GM18873 (cell line): ENCODE results near the gene FAM204A.

Experiments used
- ATAC-seq: cut with Tn5 transposase; IDR thresholded peaks from one replicate; pipeline ENCODE4 v1.9.1; 2021; ENCODE audit warnings: mild to moderate bottlenecking, moderate library complexity, moderate number of reproducible peaks; ENCODE audit not compliant: unreplicated experiment, low FRiP score

The FAM204A gene

DNA sequence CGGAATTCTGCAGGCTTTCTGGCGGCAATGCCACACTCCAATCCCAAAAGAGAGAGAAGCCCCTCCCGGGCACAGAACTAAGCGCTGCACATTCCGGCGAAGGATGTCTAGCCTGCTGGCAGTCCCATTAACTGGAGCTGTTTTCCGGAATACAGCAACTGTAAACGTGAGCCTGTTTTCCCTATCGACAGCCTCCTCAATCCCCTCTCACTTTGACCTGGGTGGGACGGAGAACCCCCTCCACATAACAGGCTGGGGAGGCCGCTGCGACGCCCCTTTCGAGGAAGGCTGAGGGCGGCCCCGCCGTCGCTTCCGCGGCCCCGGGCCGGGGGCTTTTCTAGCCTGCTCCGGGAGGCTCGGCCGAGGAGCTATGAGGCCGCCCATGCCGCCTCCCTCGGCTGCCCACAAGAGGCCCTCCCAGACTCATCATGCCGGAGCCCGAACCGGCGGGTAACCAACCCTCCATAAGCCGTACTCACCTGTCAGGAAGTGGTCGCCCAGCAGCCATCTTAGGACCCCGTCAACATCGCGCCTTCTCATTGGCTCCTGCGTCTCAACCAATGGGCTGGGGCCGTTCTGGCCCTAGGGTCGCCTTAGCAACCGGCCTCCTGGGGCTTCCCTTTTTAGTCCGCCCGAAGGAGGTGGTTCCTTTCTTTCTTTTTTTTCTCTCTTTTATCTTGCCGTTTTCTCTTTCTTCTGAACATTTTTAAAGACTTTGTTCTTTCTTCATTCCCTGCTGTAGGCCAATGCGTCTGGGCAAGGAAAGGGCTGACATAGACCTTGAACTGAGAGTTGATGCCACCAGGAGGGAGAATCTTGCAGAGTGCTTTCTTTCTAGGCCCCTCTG lies at the start of gene FAM204A:
Gene FAM204A (minus strand): TSS at position 534 of the 847 bp plus-strand sequence. CDS start 5,909 bp downstream, outside the sequence.
- ATAC-seq: peak; percentile 100

DNA sequence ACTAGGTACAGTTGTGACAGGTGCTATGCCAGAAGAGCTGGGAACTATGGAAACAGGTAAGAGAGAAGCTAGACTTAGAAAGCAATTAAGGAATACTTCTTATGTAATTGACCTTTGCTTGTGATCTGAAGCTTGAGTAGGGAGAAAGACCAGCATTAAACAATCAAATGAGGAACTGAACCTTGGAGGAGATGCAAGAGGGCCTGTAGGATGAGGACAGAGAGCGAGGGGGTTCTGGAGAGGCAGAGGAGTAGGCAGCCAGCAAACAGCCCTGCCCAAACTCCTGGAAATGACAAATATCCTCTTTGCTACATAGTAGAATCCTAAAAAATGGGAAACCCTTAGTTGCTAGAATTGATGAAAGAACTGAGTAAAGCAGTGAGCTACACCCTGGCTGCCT lies 41.6 kb upstream of the FAM204A start:
- ATAC-seq: no peak

GRCh38 chr10:118383063-118383689 lies 41.1 kb upstream of the FAM204A start:
- no peak for ATAC-seq

DNA sequence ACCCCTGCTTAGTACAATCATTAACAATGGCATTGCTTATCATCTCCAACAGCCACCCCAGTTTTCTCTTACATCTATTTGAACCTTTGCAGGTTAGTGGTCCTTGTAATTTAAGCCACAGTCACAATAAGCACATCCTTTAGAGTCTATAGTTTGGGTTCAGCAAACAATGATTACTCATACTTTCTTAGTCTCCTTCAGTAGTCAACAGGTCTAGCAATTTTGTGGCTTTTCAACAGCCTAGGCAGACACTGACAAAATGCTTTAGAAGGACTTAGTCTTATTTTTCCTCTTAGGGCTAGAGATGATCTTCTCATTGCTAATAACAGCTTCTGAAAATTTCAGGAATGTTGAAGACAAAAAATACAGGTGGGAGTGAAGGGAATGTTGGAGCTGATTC lies 32.3 kb upstream of the FAM204A start:
- no peak for ATAC-seq

- no peak for ATAC-seq
These were observed 31.7 kb upstream of the FAM204A start for GRCh38 chr10:118373786-118374185.

GRCh38 chr10:118370499-118370898 lies 28.4 kb upstream of the FAM204A start:
- no peak for ATAC-seq

- no peak for ATAC-seq
These were observed 27.6 kb upstream of the FAM204A start for GRCh38 chr10:118369641-118370205.

DNA sequence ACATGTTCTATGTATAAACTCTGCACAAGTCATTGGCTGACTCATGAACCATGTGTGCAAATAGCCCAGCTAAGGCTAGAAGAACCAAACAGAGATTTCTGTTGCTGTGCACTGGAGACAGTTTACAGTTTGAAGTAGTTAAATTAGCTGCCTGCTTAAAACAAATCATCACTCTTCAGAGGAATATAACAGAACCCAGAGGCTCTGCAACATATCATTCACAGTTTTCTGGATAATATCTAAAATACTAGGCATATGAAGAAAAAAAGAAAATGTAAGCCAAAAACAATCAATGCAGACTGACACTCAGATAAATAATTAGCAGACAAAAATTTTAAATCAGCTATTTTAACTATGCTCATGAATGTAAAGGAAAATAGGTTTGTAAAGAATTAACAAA lies 23.6 kb upstream of the FAM204A start:
- ATAC-seq: no peak

GRCh38 chr10:118362103-118362502 lies 20.0 kb upstream of the FAM204A start:
- no peak for ATAC-seq

DNA sequence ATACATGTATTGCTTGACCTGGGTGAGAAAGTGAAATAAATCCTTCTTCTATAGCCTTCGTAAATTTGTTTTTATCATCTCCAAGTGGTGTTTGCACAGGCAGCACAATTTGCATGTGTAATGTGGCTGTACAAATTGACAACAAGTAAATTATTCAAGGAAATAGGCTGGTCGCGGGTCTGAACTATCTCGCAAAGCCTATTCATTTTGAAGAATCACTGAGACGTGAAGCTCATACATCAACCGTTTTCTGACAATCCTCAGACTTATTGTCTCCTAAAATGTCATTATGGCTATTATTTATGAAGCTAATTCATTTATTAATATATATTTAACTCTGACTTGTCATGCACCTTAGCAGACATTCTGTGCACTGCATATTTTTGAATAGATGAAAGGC lies 16.2 kb upstream of the FAM204A start:
- no peak for ATAC-seq

GRCh38 chr10:118357841-118358240 lies 15.7 kb upstream of the FAM204A start:
- ATAC-seq: no peak

DNA sequence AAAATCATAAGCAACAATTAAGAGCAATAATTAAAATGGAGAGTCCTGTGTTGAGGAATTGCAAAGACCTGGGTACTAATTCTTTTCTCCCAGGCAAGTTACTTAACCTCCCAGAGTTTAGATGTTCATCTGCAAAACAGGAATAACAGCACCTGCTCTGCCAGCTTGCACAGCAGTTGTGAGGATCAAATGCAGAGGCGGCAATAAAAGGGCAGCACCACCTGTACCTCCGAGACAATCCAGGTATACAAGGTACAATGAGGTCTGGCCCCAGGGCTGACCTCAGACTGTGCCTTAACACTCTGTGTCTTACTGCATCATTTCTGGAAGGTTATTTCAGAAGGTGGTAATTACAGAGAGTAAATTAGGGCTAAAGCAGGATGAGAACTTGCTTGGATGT lies 14.5 kb upstream of the FAM204A start:
- no peak for ATAC-seq

DNA sequence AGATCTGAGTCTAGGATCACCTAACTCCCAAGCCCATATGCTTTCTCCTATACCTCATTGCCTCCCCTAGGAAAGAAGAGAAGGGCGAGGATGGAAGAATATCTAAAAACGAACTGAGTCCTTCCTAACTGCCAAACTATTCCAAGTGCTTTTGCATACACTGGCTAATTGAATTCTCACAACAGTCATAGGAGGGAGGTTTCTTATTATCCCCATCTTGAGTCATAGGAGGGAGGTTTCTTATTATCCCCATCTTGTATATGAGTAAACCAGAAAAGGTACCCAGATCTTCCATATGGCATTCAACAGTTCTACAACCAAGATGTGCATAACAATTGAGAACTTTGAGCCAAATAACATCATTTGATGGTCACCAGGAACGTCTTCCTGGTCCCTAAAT lies 13.1 kb upstream of the FAM204A start:
- ATAC-seq: no peak

DNA sequence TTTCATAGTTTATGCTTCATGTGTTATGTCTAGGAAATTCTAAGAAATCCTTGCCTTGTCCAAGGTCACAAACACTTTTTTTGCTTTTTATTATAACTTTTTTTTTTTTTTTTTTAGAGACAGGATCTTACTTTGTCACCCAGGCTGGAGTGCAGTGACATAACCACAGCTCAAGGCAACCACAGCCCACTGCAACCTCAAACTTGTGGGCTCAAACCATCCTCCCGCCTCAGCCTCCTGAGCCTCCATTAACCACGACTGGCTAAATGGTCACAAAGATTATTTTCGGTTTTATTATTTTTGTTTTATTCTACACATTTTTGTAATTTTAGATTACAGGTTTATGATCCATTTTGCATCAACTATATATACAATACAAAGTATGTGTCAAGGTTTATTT lies 7.1 kb upstream of the FAM204A start:
- no peak for ATAC-seq

GRCh38 chr10:118343549-118343948 lies 1.4 kb upstream of the FAM204A start:
- no peak for ATAC-seq

GRCh38 chr10:118343115-118343514 lies 991 bp upstream of the FAM204A start:
- ATAC-seq: no peak

DNA sequence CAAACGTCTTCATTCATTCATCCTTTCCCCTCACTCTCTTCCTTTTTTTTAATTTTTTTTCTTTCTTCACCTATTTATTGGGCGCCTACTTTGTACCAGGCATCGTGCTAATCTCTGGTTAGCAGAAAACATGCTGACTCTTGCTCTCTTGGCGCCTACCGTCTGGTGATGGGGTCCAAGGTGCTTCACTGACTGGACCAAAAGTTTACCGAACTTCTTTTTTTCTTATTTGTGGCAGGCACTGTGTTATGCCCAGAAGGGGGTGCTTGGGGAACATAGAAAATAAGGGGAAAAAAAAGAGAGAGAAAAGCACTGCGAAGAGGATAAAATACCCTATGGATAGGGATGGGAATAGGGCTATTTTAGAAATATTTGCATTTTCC lies 505 bp upstream of the FAM204A start:
- ATAC-seq: no peak

- no peak for ATAC-seq
These were observed 1.6 kb downstream of the FAM204A start for GRCh38 chr10:118340486-118340885.

DNA sequence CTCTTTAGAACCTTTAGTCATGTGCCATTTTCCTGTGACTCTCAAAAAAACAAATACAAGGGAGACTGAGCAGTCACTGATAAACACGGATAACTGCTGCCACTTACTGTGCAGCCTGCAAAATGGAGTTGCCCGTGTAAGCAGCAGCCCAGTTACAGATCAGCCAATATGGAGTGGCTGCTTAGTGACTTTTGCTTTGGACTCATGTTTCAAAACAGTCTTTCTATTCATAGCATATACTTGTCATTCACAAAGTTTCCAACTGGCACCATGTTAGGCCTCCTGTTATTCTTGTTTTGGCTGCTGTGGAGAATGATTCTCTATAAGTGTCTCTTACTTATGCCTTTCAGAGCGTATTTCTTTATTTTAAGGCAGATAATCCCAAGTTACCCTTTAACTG lies 3.0 kb downstream of the FAM204A start:
- no peak for ATAC-seq

GRCh38 chr10:118337356-118337755 lies 4.8 kb downstream of the FAM204A start:
- no peak for ATAC-seq

GRCh38 chr10:118333871-118334270 lies 8.3 kb downstream of the FAM204A start:
- ATAC-seq: no peak
